Memory B cell (primary cell): ENCODE data around the gene KSR1.
A peak's percentile ranks its signal among the peaks of the same experiment; 100 is the strongest.

Experiments
- ATAC-seq: fragments of 150-1000 bp; cut with Tn5 transposase; 2 replicates; pipeline ENCODE4 v1.10.0; 2021; ENCODE audit warnings: low read depth, mild to moderate bottlenecking, moderate library complexity
- DNase-seq, 2 donors: peaks; one replicate each; pipeline ENCODE4 v3.0.0; 2022; ENCODE audit warnings: low spot score in 2 of 2
- H3K27ac Mint-ChIP-seq: one replicate; pipeline ENCODE4 v1.8.0; 2022; ENCODE audit warnings: mild to moderate bottlenecking, moderate library complexity, mixed read lengths
- H3K27me3 Mint-ChIP-seq: one replicate; pipeline ENCODE4 v1.8.0; 2022; ENCODE audit warnings: mixed read lengths
- H3K36me3 Mint-ChIP-seq: one replicate; pipeline ENCODE4 v1.8.0; 2022; ENCODE audit warnings: mild to moderate bottlenecking, mixed read lengths
- H3K4me1 Mint-ChIP-seq: one replicate; pipeline ENCODE4 v1.8.0; 2022; ENCODE audit warnings: mixed read lengths
- H3K4me3 Mint-ChIP-seq: one replicate; pipeline ENCODE4 v1.8.0; 2022; ENCODE audit warnings: mild to moderate bottlenecking, moderate library complexity, mixed read lengths
- H3K9me3 Mint-ChIP-seq: one replicate; pipeline ENCODE4 v1.8.0; 2022; ENCODE audit warnings: mixed read lengths

KSR1 gene

DNA sequence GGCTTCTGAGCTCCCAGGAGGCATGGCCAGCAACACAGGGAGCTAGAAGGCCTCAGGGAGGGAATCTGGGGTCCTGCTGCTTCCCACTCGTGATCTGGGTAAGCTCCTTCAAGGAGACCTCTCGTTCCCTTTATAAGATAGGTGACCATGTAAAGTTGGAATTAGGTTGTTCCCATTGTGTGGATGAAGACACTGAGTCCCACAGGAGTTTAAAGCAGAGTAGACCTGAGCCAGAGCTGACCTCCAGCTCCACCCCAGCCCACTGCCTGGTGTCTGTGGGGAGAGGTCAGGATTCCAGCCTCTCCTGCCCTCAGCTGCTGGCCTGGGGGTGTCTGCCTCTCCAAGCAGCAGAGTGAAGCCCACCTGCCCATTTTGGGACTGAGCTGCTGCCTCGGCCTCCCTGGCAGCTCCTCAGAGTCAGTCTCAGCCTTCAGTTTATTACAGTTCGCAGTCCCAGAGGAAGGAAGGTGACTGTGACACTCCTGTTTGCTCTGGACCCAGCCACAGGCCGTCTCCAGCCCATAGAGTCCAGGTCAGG, 141.6 kb downstream of the KSR1 start:
- no peak for DNase-seq
- ATAC-seq = no peak
- Mint-ChIP-seq H3K4me3 (no peak overlapping the region), H3K36me3 (peaks cover 7% of the 10 kb centered on the region), H3K27me3 (no peaks in the 10 kb centered on the region), H3K9me3 (no peaks in the 10 kb centered on the region), H3K4me1 (peaks cover 2% of the 10 kb centered on the region), H3K27ac (no peak overlapping the region)

DNA sequence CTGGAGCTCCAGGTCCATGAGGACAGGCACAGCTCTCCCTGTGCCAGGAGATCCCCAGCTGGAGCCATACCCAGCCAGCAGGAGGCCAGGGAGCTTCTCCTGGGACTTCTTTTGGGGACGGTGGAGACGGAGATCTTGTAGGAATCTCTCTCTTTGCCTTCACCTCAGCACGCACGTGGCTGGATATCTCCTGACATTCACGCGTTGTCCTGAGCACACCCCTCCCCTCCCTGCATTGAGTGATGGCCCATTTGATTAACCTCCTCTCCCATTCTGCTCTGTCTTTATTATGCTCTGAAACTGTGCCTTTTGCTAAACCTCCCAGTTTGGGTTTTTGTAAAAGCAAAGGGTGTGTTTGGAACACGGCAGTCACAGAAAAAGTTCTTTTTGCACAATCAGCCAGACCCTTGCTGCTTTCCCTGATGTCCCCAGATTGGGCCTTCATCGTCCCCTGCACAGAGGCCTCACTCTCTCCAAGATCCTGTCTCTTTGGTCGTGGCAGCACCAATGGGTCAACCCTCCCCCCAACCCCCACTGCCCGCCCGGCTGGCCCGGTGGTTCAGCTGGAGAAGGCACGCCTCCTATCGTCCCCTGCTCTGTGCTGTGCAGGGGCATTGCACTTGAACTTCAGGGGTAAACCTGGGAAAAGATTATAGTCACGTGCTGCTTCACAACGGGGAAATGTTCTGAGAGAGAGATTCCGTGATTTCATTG, 142.2 kb downstream of the KSR1 start:
- Mint-ChIP-seq H3K27me3 (no peaks in the 10 kb centered on the region), H3K4me3 (no peak overlapping the region), H3K9me3 (no peaks in the 10 kb centered on the region), H3K36me3 (peaks cover 7% of the 10 kb centered on the region), H3K27ac (no peak overlapping the region), H3K4me1 (peaks cover 2% of the 10 kb centered on the region)
- DNase-seq (no peak), ATAC-seq (no peak)

DNA sequence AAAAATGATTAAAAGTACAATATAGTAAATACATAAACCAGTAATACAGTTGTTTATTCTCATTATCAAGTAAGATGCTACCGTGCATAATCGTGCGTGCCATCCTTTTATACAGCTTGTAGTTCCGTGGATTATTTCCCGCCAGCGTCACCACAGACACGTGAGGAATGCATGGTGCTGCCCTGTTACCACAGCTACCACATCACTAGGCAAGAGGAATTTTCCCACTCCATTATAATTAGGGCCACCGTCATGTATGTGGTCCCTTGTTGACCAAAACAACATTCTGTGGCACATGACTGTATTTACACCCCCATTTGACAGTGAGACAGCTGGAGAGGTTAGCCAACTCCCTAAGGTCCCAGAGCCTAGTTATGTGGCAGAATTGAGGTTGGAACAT, 144.2 kb downstream of the KSR1 start:
- Mint-ChIP-seq H3K4me1 (peaks cover 2% of the 10 kb centered on the region), H3K4me3 (no peak overlapping the region), H3K9me3 (no peaks in the 10 kb centered on the region), H3K27me3 (no peaks in the 10 kb centered on the region), H3K36me3 (peaks cover 3% of the 10 kb centered on the region), H3K27ac (no peak overlapping the region)
- DNase-seq (no peak), ATAC-seq (no peak)

DNA sequence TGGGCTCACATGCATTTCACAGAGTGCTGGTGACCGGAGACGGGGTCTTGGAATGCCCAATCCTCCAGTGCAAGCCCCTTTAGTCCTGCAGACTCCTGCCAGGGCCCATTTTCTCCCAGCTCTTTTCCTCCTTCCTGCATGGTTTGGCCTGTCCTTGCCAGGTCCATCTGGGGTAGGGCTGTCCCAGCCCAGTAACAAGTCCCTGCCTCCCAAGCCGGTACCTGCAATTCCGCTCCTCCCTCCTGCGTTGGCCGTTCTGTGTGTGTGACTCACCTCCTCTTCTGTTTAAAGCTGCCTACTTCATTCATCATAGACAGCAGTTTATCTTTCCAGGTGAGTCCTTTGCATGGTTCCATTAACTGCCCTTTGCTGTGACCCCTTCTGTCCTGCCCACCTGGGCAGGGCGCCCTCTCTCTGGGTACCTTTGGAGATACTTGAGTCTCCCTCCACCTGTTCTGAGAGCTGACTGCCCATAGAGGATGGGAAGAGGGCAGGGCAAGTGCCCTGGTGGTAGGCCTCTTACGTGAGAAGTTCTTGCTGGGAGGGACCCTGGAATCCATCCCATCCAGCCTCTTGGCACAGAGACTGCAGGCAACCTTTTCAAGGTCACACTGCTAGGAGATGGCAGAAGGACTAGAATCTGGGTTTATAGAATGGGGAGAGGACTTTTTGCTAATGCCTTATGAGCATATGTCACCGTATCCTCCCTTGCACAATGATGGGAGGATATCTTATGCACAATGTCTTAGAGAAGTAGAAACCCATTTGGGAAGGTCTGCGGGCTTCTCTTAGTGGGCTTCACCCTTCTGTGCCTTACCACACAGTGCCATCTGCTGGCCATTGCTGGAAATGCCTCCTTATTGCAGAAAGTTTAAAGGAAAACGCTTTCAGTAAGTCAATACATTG, 145.1 kb downstream of the KSR1 start:
- Mint-ChIP-seq H3K4me1 (peaks cover 2% of the 10 kb centered on the region), H3K36me3 (peaks cover 3% of the 10 kb centered on the region), H3K9me3 (no peaks in the 10 kb centered on the region), H3K4me3 (no peak overlapping the region), H3K27ac (no peak overlapping the region), H3K27me3 (no peaks in the 10 kb centered on the region)
- ATAC-seq (peak; percentile 44), DNase-seq (peak; percentile 83 to 91)

DNA sequence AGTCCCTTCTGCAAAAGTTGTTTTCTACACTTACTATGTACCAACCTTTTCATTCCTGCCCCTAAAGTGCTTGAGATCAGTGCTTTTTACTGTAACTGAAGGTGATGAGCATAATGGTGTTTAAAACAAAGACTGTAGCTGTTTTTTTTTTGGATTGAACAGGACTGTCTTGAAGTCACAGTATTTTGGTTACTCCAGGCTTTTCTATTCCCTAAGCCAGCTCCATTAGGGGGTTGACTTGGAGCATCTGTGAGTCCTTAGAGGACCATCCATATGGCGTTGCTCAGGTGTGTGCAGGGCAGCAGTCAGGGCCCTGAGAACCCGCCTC, 145.7 kb downstream of the KSR1 start:
- H3K27me3 Mint-ChIP-seq = no peaks in the 10 kb centered on the region
- no peak overlapping the region for H3K4me3 Mint-ChIP-seq
- peaks cover 2% of the 10 kb centered on the region for H3K4me1 Mint-ChIP-seq
- H3K9me3 Mint-ChIP-seq = no peaks in the 10 kb centered on the region
- DNase-seq (no peak), ATAC-seq (no peak)
- H3K36me3 Mint-ChIP-seq = no peaks in the 10 kb centered on the region
- H3K27ac Mint-ChIP-seq = no peak overlapping the region

DNA sequence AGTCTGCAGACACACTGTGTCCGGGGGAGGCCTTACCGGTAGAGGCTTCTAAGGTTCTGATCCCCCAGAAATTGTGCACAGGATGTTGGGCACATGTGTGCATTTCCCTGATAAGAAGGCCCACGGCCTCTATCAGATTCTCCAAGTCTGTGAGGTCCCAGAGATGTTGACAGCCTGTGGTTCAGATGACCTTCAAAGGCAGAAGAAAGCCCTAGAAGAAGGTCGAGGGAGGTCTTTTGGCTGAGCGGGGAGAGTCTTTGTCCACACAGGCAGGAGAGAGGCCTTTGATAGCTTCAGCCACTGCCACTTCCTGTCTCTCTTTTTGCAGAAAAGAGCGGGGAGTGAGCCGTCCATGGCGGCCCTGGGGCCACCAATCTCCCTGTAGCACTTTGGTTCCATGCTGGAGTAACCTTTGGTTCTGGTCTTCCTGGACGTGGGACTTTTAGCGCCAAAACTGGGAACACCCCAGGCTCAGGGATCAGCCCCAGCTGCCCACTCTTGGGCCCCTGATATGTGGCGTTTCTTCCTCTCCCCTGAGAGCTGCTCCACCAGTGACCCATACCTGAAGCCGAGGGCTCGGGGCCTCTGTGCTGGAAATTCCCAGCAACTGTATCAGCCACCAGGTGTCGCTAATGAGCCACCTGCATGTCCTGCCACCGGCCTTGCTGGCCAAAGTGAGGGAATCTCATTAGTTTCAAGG, 146.6 kb downstream of the KSR1 start:
- H3K36me3 Mint-ChIP-seq = no peaks in the 10 kb centered on the region
- no peak overlapping the region for H3K27ac Mint-ChIP-seq
- peak; percentile 57 for ATAC-seq

DNA sequence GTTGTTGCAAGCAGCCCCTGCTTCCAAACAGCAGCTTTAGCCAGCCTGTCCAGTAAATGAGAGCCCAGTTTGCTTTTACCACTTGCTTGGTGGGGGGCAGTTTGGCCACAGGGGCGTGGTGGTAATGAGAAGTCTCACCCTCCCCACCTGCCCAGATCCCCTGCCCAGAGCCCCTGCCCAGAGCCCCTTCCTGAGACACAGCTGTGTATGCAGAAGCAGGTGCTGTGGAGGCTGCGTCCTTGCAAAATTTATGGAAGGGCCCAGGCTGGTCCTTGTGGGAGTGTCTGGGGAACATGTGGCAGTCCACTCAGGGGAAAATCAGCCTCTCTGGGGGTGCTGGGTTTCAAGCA, 147.1 kb downstream of the KSR1 start:
- no peak for DNase-seq
- no peak for ATAC-seq
- peaks cover 2% of the 10 kb centered on the region for H3K4me1 Mint-ChIP-seq
- H3K27ac Mint-ChIP-seq = no peak overlapping the region
- H3K36me3 Mint-ChIP-seq = no peaks in the 10 kb centered on the region
- no peaks in the 10 kb centered on the region for H3K9me3 Mint-ChIP-seq
- no peaks in the 10 kb centered on the region for H3K27me3 Mint-ChIP-seq
- H3K4me3 Mint-ChIP-seq = no peak overlapping the region

More for the DNA sequence above, 146.6 kb downstream of the KSR1 start:
- Mint-ChIP-seq H3K9me3 (no peaks in the 10 kb centered on the region), H3K27me3 (no peaks in the 10 kb centered on the region), H3K4me1 (peaks cover 2% of the 10 kb centered on the region), H3K4me3 (no peak overlapping the region)
- peak; percentile 76 to 77 for DNase-seq

DNA sequence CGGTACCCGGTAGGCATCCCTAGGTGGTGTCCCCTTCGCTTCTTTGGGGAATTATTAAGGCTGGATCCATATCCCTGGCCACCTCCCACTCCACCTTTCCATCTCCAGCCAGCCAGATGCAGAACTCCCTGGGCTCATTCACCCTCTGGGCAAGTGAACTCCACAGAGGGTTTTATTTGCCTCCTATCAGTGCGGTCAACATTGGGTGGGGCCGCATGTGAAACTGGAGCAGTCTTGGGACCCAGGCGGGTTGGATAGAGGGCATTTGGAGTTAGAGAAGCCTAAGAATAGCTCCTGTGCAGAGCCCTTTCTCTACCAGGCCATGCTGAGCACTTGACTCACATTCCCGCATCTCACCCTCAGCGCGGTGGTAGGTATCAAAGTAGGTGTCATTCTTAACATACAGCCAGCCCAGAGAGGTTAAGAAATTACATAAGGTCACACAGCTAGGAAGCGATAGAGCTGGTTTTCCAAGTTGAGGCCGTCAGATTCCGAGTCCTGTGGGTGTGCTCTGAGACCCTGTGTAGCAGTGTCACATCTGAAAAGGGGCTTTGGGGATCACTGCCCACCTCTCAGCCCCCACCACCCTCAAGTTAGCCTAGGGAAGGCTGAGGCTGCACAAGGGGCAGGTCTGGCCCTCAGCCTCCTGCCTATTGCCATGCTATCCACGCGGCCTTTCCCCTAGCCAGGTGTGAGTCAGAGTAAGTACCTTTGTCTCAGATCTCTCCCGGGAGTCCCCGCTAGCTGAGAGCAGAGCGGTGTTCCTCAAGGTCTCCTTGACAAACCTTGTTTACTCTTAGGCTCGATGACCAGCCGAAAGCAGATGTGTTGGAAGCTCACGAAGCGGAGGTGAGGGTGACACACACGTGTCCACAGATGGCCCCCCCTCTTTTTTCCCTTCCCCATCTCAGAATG, 147.9 kb downstream of the KSR1 start:
- Mint-ChIP-seq H3K27ac (no peak overlapping the region), H3K4me3 (no peak overlapping the region), H3K9me3 (no peaks in the 10 kb centered on the region), H3K36me3 (peaks cover 3% of the 10 kb centered on the region), H3K27me3 (no peaks in the 10 kb centered on the region), H3K4me1 (peaks cover 2% of the 10 kb centered on the region)
- DNase-seq (no peak), ATAC-seq (no peak)

DNA sequence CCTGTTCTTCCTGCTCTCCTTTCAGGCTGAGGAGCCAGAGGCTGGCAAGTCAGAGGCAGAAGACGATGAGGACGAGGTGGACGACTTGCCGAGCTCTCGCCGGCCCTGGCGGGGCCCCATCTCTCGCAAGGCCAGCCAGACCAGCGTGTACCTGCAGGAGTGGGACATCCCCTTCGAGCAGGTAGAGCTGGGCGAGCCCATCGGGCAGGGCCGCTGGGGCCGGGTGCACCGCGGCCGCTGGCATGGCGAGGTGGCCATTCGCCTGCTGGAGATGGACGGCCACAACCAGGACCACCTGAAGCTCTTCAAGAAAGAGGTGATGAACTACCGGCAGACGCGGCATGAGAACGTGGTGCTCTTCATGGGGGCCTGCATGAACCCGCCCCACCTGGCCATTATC, 149.2 kb downstream of the KSR1 start:
- Mint-ChIP-seq H3K4me3 (no peak overlapping the region), H3K36me3 (peaks cover 6% of the 10 kb centered on the region), H3K4me1 (no peaks in the 10 kb centered on the region), H3K9me3 (no peaks in the 10 kb centered on the region), H3K27me3 (no peaks in the 10 kb centered on the region), H3K27ac (no peak overlapping the region)
- ATAC-seq (no peak), DNase-seq (no peak)

DNA sequence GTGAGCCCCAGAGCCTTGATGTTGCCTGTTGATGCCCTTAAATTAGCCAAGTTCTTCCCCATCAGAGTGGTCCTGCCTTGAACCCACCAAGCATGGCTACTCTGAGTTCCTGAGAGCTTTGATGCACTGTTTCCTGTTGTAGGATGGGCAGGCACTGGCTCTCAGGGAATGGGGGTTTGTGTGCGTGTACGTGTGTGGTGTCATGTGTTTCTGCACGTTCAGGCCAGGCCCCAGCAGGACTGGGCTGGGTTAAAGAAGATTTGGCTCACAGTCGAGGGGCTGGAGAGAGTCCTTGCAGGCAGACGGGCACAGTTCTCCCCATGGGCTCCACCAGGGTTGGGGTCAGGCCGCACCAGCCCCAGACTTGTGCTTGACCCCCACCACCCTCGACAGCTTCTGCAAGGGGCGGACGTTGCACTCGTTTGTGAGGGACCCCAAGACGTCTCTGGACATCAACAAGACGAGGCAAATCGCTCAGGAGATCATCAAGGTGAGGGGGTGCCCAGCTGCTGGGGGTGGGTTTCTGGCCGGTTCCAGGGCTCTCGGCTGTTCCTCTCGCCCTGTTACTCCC, 151.4 kb downstream of the KSR1 start:
- DNase-seq (no peak), ATAC-seq (no peak)
- Mint-ChIP-seq H3K4me3 (no peak overlapping the region), H3K27me3 (no peaks in the 10 kb centered on the region), H3K27ac (no peak overlapping the region), H3K4me1 (no peaks in the 10 kb centered on the region), H3K9me3 (no peaks in the 10 kb centered on the region), H3K36me3 (peaks cover 9% of the 10 kb centered on the region)

DNA sequence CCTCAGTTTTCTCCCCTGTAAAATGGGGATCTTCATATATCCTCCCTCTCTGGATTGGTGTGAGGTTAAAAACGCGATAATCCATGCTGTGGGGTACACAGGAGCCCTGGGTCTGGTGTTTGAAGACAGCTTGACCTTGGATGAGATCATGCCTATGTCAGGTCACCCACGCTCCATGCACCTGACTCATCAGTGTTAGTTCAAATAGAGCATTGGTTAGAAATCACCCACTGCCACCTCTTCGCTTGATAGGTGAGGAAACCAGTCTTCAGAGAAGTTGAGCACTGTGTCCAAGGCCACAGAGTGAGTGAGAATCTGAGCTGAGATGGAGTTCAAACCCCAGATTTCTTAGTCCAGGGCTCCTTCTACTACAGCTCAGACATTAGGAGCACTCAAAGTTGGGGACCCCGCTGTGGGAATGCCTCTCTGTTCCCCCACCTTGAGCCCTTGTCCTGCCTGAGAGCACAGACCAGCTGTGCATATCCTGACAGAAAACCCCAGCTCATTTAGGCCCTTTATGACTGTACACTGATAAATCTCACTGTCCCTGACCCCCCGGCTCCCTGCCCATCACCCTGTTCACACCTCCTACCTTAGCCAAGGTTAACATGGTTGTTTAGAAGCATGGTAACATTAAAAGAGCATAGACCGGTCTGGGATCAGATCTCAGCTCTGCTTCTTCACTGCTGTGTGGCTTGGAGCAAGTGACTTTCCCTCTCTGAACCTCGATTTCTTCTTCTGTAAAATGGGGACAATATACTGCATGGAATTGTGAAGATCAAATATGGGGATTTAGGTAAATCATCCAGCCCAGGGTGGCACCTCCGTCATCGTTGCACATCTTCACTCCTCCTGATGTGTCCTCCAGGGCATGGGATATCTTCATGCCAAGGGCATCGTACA, 152.3 kb downstream of the KSR1 start:
- no peak for ATAC-seq

DNA sequence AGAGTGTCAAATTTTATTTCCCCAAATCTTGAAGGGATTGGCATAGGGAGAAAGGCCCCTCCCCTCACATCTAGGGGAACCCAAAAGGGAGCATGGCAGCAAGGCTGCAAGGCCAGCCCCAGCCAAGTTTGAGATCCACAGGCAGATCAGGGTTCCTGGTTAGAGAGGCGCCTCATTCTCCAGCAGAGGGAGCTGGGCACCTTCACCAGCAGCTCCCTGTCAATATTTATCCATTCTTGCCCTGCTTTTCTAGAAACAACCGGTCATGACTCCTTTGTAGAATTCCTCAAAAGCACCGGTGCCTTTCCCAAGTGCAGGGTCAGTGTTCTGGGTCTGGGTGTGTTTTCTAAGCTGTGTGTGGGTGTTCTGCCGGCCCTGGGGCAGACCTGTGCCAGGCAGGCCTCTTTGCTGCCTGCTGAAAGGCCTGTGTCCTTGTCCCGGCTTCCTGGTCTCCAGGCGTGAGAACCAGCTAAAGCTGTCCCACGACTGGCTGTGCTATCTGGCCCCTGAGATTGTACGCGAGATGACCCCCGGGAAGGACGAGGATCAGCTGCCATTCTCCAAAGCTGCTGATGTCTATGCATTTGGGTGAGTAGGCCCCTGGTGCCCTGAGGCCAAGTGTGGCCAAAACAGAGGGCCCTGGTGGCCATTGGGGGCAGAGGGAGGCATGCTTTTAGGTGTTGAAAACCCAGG, 153.5 kb downstream of the KSR1 start:
- no peak for DNase-seq
- H3K27ac Mint-ChIP-seq = no peak overlapping the region

More for the DNA sequence above, 152.3 kb downstream of the KSR1 start:
- H3K36me3 Mint-ChIP-seq = peaks cover 11% of the 10 kb centered on the region
- no peak overlapping the region for H3K4me3 Mint-ChIP-seq
- DNase-seq = no peak
- no peaks in the 10 kb centered on the region for H3K4me1 Mint-ChIP-seq
- no peak overlapping the region for H3K27ac Mint-ChIP-seq
- H3K27me3 Mint-ChIP-seq = no peaks in the 10 kb centered on the region
- H3K9me3 Mint-ChIP-seq = no peaks in the 10 kb centered on the region

More for the DNA sequence above, 153.5 kb downstream of the KSR1 start:
- no peak for ATAC-seq
- Mint-ChIP-seq H3K4me1 (no peaks in the 10 kb centered on the region), H3K27me3 (no peaks in the 10 kb centered on the region), H3K36me3 (peaks cover 16% of the 10 kb centered on the region), H3K4me3 (no peak overlapping the region), H3K9me3 (no peaks in the 10 kb centered on the region)
